ENCODE results near the gene WDR35.
"Not testable (repeated sequence)": the region's sequence is repeated elsewhere in the genome, so short reads cannot be mapped to it uniquely, and the experiment has no call there.

The WDR35 gene

DNA sequence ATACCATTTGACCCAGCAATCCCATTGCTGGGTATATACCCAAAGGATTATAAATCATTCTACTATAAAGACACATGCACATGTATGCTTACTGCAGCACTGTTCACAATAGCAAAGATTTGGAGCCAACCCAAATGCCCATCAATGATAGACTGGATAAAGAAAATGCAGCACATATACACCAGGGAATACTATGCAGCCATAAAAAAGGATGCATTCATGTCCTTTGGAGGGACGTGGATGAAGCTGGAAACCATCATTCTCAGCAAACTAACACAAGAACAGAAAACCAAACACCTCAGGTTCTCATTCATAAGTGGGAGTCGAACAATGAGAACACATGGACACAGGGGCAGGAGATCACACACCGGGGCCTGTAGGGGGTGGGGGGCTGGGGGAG is 67.7 kb downstream of the WDR35 start:
- not testable (repeated sequence) for H3K36me3 ChIP-seq (ENCODE audit: control insufficient read depth in 2 of 2, insufficient read depth in 2 of 2, low read length in 2 of 2); H3K27ac ChIP-seq (ENCODE audit: low read depth in 2 of 2, low read length in 2 of 2); H3K27me3 ChIP-seq (ENCODE audit: control insufficient read depth in 2 of 2, insufficient read depth in 2 of 2, low read length in 2 of 2); H3K4me1 ChIP-seq (ENCODE audit: control insufficient read depth in 2 of 2, insufficient read depth in 2 of 2, low read length in 2 of 2); H3K4me3 ChIP-seq (ENCODE audit: low read length in 2 of 2); H3K9ac ChIP-seq (ENCODE audit: low read depth in 1 of 2, low read length in 2 of 2); H3K9me3 ChIP-seq (ENCODE audit: control insufficient read depth in 2 of 2, low read length in 2 of 2)

DNA sequence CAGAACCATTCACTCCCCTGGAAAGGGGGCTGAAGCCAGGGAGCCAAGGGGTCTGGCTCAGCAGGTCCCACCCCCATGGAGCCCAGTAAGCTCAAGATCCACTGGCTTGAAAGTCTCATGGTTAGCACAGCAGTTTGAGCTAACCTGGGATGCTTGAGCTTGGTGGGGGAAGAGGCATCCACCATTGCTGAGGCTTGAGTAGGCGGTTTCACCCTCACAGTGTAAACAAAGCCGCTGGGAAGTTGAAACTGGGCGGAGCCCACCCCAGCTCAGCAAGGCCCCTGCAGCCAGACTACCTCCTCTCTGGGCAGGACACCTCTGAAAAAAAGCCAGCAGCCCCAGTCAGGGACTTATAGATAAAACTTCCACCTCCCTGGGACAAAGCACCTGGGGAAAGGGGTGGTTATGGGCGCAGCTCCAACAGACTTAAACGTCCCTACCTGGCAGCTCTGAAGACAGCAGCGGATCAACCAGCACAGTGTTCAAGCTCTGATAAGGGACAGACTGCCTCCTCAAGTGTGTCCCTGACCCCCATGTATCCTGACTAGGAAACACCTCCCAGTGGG is 73.4 kb downstream of the WDR35 start:
- H3K4me3 ChIP-seq (ENCODE audit: low read length in 2 of 2) = no peak overlapping the region
- no peaks in the 10 kb centered on the region for H3K4me1 ChIP-seq (ENCODE audit: control insufficient read depth in 2 of 2, insufficient read depth in 2 of 2, low read length in 2 of 2)
- no peaks in the 10 kb centered on the region for H3K27me3 ChIP-seq (ENCODE audit: control insufficient read depth in 2 of 2, insufficient read depth in 2 of 2, low read length in 2 of 2)
- no peak overlapping the region for H3K27ac ChIP-seq (ENCODE audit: low read depth in 2 of 2, low read length in 2 of 2)
- H3K9ac ChIP-seq (ENCODE audit: low read depth in 1 of 2, low read length in 2 of 2) = no peak overlapping the region
- no peaks in the 10 kb centered on the region for H3K36me3 ChIP-seq (ENCODE audit: control insufficient read depth in 2 of 2, insufficient read depth in 2 of 2, low read length in 2 of 2)
- H3K9me3 ChIP-seq (ENCODE audit: control insufficient read depth in 2 of 2, low read length in 2 of 2) = no peaks in the 10 kb centered on the region

DNA sequence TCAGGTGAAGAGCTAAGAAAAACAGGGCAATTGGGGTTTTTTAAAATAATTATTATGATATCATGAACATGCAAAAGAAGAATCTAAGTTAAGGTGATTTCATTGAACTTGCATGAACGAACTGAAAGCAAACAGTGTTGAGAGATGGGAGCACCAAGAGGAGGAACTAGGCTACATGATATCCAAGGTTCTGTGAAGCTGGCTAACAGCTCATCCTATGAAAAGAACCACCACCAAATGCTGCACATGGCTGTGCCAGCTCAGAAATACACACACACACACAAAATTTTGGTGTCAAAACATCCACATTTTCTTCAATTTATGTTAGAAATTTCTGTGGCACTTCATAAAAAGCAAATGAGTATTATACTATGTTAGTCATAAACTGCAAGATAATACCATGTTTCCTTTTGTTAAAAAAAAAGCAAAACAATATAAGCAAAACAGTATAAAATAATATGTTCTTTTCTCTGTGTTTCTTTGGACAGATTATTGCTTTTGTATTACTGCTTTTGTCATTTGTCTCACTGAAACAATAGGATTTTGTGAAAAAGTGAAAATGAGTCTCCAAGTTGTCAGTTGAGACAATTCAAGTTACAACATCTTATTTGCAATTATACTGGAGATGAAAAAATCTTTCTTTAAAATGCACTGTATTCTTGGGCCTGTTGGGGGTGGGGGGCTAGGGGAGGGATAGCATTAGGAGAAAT is 75.5 kb downstream of the WDR35 start:
- Histone ChIP-seq H3K4me3 (ENCODE audit: low read length in 2 of 2) (no peak overlapping the region), H3K27me3 (ENCODE audit: control insufficient read depth in 2 of 2, insufficient read depth in 2 of 2, low read length in 2 of 2) (no peaks in the 10 kb centered on the region), H3K9ac (ENCODE audit: low read depth in 1 of 2, low read length in 2 of 2) (no peak overlapping the region), H3K9me3 (ENCODE audit: control insufficient read depth in 2 of 2, low read length in 2 of 2) (no peaks in the 10 kb centered on the region), H3K36me3 (ENCODE audit: control insufficient read depth in 2 of 2, insufficient read depth in 2 of 2, low read length in 2 of 2) (no peaks in the 10 kb centered on the region), H3K27ac (ENCODE audit: low read depth in 2 of 2, low read length in 2 of 2) (no peak overlapping the region), H3K4me1 (ENCODE audit: control insufficient read depth in 2 of 2, insufficient read depth in 2 of 2, low read length in 2 of 2) (no peaks in the 10 kb centered on the region)

GRCh38 chr2:19911808-19912509 is 77.9 kb downstream of the WDR35 start:
- no peaks in the 10 kb centered on the region for H3K36me3 ChIP-seq (ENCODE audit: control insufficient read depth in 2 of 2, insufficient read depth in 2 of 2, low read length in 2 of 2)
- H3K4me3 ChIP-seq (ENCODE audit: low read length in 2 of 2) = no peak overlapping the region
- no peak overlapping the region for H3K27ac ChIP-seq (ENCODE audit: low read depth in 2 of 2, low read length in 2 of 2)
- H3K9ac ChIP-seq (ENCODE audit: low read depth in 1 of 2, low read length in 2 of 2) = no peak overlapping the region
- no peaks in the 10 kb centered on the region for H3K27me3 ChIP-seq (ENCODE audit: control insufficient read depth in 2 of 2, insufficient read depth in 2 of 2, low read length in 2 of 2)
- no peaks in the 10 kb centered on the region for H3K9me3 ChIP-seq (ENCODE audit: control insufficient read depth in 2 of 2, low read length in 2 of 2)
- H3K4me1 ChIP-seq (ENCODE audit: control insufficient read depth in 2 of 2, insufficient read depth in 2 of 2, low read length in 2 of 2) = no peaks in the 10 kb centered on the region

- H3K27ac ChIP-seq (ENCODE audit: low read depth in 2 of 2, low read length in 2 of 2) = peak overlapping the region; percentile 96 to 98
- no peaks in the 10 kb centered on the region for H3K36me3 ChIP-seq (ENCODE audit: control insufficient read depth in 2 of 2, insufficient read depth in 2 of 2, low read length in 2 of 2)
- peak overlapping the region; percentile 100 for H3K4me3 ChIP-seq (ENCODE audit: low read length in 2 of 2)
- no peaks in the 10 kb centered on the region for H3K27me3 ChIP-seq (ENCODE audit: control insufficient read depth in 2 of 2, insufficient read depth in 2 of 2, low read length in 2 of 2)
- peak overlapping the region; percentile 98 to 99 for H3K9ac ChIP-seq (ENCODE audit: low read depth in 1 of 2, low read length in 2 of 2)
- H3K4me1 ChIP-seq (ENCODE audit: control insufficient read depth in 2 of 2, insufficient read depth in 2 of 2, low read length in 2 of 2) = peaks cover 8 to 9% of the 10 kb centered on the region in 2 donors
- H3K9me3 ChIP-seq (ENCODE audit: control insufficient read depth in 2 of 2, low read length in 2 of 2) = no peaks in the 10 kb centered on the region
Measured at GRCh38 chr2:19902216-19902740, 87.6 kb downstream of the WDR35 start.

GRCh38 chr2:19901442-19902215 is 88.3 kb downstream of the WDR35 start, which contains the start of gene TTC32:
TTC32 (minus strand) TSS chr2:19901983; CDS start chr2:19901854, 129 bp downstream.
- H3K9ac ChIP-seq (ENCODE audit: low read depth in 1 of 2, low read length in 2 of 2) = peak within 1 kb of the TSS; percentile 98 to 99
- H3K4me3 ChIP-seq (ENCODE audit: low read length in 2 of 2) = peak within 1 kb of the TSS; percentile 100
- H3K4me1 ChIP-seq (ENCODE audit: control insufficient read depth in 2 of 2, insufficient read depth in 2 of 2, low read length in 2 of 2) = peaks cover 8 to 9% of the 10 kb centered on the region in 2 donors
- H3K27ac ChIP-seq (ENCODE audit: low read depth in 2 of 2, low read length in 2 of 2) = peak within 1 kb of the TSS; percentile 96 to 98
- no peaks in the 10 kb centered on the region for H3K27me3 ChIP-seq (ENCODE audit: control insufficient read depth in 2 of 2, insufficient read depth in 2 of 2, low read length in 2 of 2)
- H3K36me3 ChIP-seq (ENCODE audit: control insufficient read depth in 2 of 2, insufficient read depth in 2 of 2, low read length in 2 of 2) = no peaks in the 10 kb centered on the region
- no peaks in the 10 kb centered on the region for H3K9me3 ChIP-seq (ENCODE audit: control insufficient read depth in 2 of 2, low read length in 2 of 2)

GRCh38 chr2:19900931-19901441 is 88.9 kb downstream of the WDR35 start:
- Histone ChIP-seq H3K36me3 (ENCODE audit: control insufficient read depth in 2 of 2, insufficient read depth in 2 of 2, low read length in 2 of 2) (no peaks in the 10 kb centered on the region), H3K9me3 (ENCODE audit: control insufficient read depth in 2 of 2, low read length in 2 of 2) (no peaks in the 10 kb centered on the region), H3K4me1 (ENCODE audit: control insufficient read depth in 2 of 2, insufficient read depth in 2 of 2, low read length in 2 of 2) (peaks cover 8 to 9% of the 10 kb centered on the region in 2 donors), H3K27me3 (ENCODE audit: control insufficient read depth in 2 of 2, insufficient read depth in 2 of 2, low read length in 2 of 2) (no peaks in the 10 kb centered on the region), H3K9ac (ENCODE audit: low read depth in 1 of 2, low read length in 2 of 2) (peak overlapping the region; percentile 98 to 99), H3K4me3 (ENCODE audit: low read length in 2 of 2) (peak overlapping the region; percentile 100), H3K27ac (ENCODE audit: low read depth in 2 of 2, low read length in 2 of 2) (peak overlapping the region; percentile 96 to 98)

DNA sequence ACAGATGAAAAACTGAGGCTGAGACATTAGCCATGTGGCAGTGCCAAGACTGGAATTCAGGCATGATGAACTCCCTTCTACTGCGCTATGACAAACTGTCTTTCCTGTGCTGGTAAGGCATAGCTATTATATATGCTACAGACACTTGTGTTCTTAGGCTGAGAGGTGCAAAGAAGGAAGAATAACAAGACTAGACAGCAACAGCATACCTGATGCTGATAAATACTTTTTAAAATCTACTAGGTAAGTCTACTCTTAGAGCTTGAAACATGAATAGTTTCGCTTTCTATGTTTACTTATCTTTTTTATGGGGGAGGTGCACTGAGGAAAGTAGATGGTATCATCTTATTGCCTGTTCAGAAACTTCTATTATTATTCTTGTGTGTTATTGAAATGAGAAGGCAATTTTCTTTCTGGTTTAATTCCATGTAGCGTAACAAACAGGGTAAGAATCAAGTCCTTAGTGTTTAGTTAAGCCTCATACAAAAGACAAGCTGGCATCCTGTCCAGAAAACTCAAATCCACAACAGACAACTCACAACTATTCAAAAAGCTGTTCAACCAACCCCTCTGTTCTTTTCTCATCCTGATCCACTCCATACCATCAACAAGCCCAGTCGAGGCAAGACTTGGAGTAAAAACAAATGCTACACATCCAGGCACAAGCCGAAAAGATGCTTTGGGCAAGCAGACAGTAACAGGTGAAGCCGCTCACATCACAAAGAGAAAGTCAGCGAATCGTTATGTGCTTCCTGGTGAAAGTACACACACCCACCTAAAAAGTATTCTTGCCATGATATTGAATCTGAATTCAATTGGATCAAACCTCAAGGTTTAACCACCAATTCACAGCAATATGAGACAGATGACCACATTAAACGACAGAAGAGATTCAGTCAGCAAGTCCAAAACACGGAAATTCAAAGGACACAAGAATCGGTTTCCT is 89.6 kb downstream of the WDR35 start:
- Histone ChIP-seq H3K9ac (ENCODE audit: low read depth in 1 of 2, low read length in 2 of 2) (peak overlapping the region; percentile 98 to 99), H3K9me3 (ENCODE audit: control insufficient read depth in 2 of 2, low read length in 2 of 2) (no peaks in the 10 kb centered on the region), H3K27ac (ENCODE audit: low read depth in 2 of 2, low read length in 2 of 2) (peak overlapping the region; percentile 96 to 98), H3K27me3 (ENCODE audit: control insufficient read depth in 2 of 2, insufficient read depth in 2 of 2, low read length in 2 of 2) (no peaks in the 10 kb centered on the region), H3K36me3 (ENCODE audit: control insufficient read depth in 2 of 2, insufficient read depth in 2 of 2, low read length in 2 of 2) (no peaks in the 10 kb centered on the region), H3K4me3 (ENCODE audit: low read length in 2 of 2) (peak overlapping the region; percentile 100), H3K4me1 (ENCODE audit: control insufficient read depth in 2 of 2, insufficient read depth in 2 of 2, low read length in 2 of 2) (peaks cover 8 to 9% of the 10 kb centered on the region in 2 donors)
